GM12878 (cell line): ENCODE measurements around the gene SMURF1. TPM values are rescaled to one million over a fixed set of nuclear protein-coding genes. Genes with fewer than 3 reads are reported as not detected.

Experiments used
- ATAC-seq: fragments of 200-7000 bp; cut with Tn5 transposase; 3 replicates; pipeline ENCODE4 v1.9.1; 2020; ENCODE audit warnings: mild to moderate bottlenecking, moderate library complexity
- BruUV-seq: library from RNA; stranded (reverse); fragments of 400-500 nt; replicated peaks from 2 replicates; lab custom pipeline; 2021; lab: Mats Ljungman, UMichigan
- CTCF ChIA-PET: fragments of 300-600 bp; sonication (Branson Sonifier 250); formaldehyde crosslinking; extraction: SDS; loops from one replicate; lab custom pipeline; 2021; ENCODE audit warnings: inconsistent platforms; lab: Yijun Ruan, JAX
- POLR2A ChIA-PET: fragments of 350-600 bp; formaldehyde crosslinking; extraction: SDS; loops from one replicate; lab custom pipeline; 2021; ENCODE audit warnings: inconsistent platforms; lab: Charles Lee
- RAD21 ChIA-PET: fragments of 300-600 bp; sonication (Branson Sonifier 250); formaldehyde crosslinking; loops from one replicate; lab custom pipeline; 2023; ENCODE audit warnings: antibody characterized with exemption; ENCODE audit not compliant: unreplicated experiment; lab: Charles Lee
- SMC1A ChIA-PET: fragments of 300-600 bp; sonication (Branson Sonifier 250); formaldehyde crosslinking; loops from one replicate; lab custom pipeline; 2023; ENCODE audit not compliant: unreplicated experiment, uncharacterized antibody; lab: Charles Lee
- DNase-seq: peaks from one replicate; pipeline ENCODE4 v3.0.0-alpha.2; 2011; ENCODE audit warnings: low read depth, low spot score
- FAIRE-seq: peaks from 3 replicates; lab custom pipeline; 2011; peaks lifted over from hg19 to GRCh38; lab: Jason Lieb, UNC
- H2AFZ ChIP-seq: 2 replicates; pipeline ENCODE4 v1.6.0; 2011; ENCODE audit warnings: low read depth, low read length, control low read depth; ENCODE audit not compliant: control insufficient read depth
- H3K27ac ChIP-seq: 2 replicates; pipeline ENCODE4 v1.5.1; 2011; ENCODE audit warnings: control low read depth; ENCODE audit not compliant: control insufficient read depth, insufficient read depth
- H3K27me3 ChIP-seq, 2 experiments: replicated peaks in 1 of 2; 2 replicates each; pipeline versions ENCODE4 v1.6.0 to v1.6.1; 2011; ENCODE audit warnings: low read length in 1 of 2; ENCODE audit not compliant: control insufficient read depth in 2 of 2, insufficient read depth in 2 of 2
- H3K36me3 ChIP-seq, 2 experiments: 2 replicates each; pipeline ENCODE4 v1.5.1; 2011; ENCODE audit warnings: low read length in 1 of 2; ENCODE audit not compliant: control insufficient read depth in 2 of 2, insufficient read depth in 2 of 2
- H3K4me1 ChIP-seq: 2 replicates; pipeline ENCODE4 v1.6.1; 2011; ENCODE audit warnings: mild to moderate bottlenecking, low read length, moderate library complexity, mixed read lengths; ENCODE audit not compliant: control insufficient read depth, insufficient read depth
- H3K4me2 ChIP-seq: 2 replicates; pipeline ENCODE4 v1.6.0; 2011; ENCODE audit warnings: control low read depth; ENCODE audit not compliant: control insufficient read depth, insufficient read depth
- H3K4me3 ChIP-seq: fragments of 200-600 bp; sonication (generic); 2 replicates; pipeline ENCODE4 v1.5.1; 2016
- H3K79me2 ChIP-seq: 2 replicates; pipeline ENCODE4 v1.6.0; 2011; ENCODE audit warnings: low read length; ENCODE audit not compliant: control insufficient read depth, insufficient read depth
- H3K9ac ChIP-seq: 2 replicates; pipeline ENCODE4 v1.8.0; 2011; ENCODE audit warnings: low read length, control low read depth, mixed read lengths; ENCODE audit not compliant: control insufficient read depth, insufficient read depth
- H3K9me3 ChIP-seq: replicated peaks from 3 replicates; pipeline ENCODE4 v1.5.1; 2011; ENCODE audit warnings: mild to moderate bottlenecking, low read length; ENCODE audit not compliant: control insufficient read depth, insufficient read depth
- H4K20me1 ChIP-seq: 2 replicates; pipeline ENCODE4 v1.6.0; 2011; ENCODE audit not compliant: control insufficient read depth, insufficient read depth
- BCLAF1 ChIP-seq: fragments of 450-650 bp; IDR thresholded peaks from 2 replicates; pipeline ENCODE4 v1.6.1; 2017; ENCODE audit warnings: antibody characterized with exemption, mild to moderate bottlenecking, moderate library complexity
- FOS ChIP-seq: IDR thresholded peaks from 3 replicates; pipeline ENCODE4 v1.6.1; 2011; ENCODE audit warnings: borderline replicate concordance; ENCODE audit not compliant: insufficient read length; ENCODE audit errors: extremely low read depth
- FOXK2 ChIP-seq: fragments of 450-650 bp; IDR thresholded peaks from 2 replicates; pipeline ENCODE4 v1.6.1; 2017; ENCODE audit warnings: mild to moderate bottlenecking, moderate library complexity
- RCOR1 ChIP-seq: conservative IDR thresholded peaks from 2 replicates; pipeline ENCODE4 v1.6.1; 2012; ENCODE audit warnings: low read depth, low read length, improper control_type of control experiment
- USF1 ChIP-seq: IDR thresholded peaks from 2 replicates; pipeline ENCODE4 v1.6.1; 2011; ENCODE audit warnings: borderline replicate concordance, low read depth, mild to moderate bottlenecking, moderate library complexity, mixed read lengths, low read length; ENCODE audit not compliant: insufficient read depth; ENCODE audit errors: extremely low read length
- ZNF622 ChIP-seq: fragments of 450-650 bp; IDR thresholded peaks from 2 replicates; pipeline ENCODE4 v1.6.1; 2017; ENCODE audit warnings: mild to moderate bottlenecking, inconsistent platforms
- WGBS: methylation state at CpG from one replicate; pipeline ENCODE4 v1.1.6; 2016; ENCODE audit warnings: low lambda C conversion rate; ENCODE audit not compliant: insufficient replicate concordance, insufficient coverage; ENCODE audit errors: missing lambda C conversion rate; 5-methylcytosine and 5-hydroxymethylcytosine counted together
- in situ Hi-C: fragments of 300-500 bp; cut with MboI; formaldehyde crosslinking; loops from 9 replicates; pipeline ENCODE4 v1.14.3; 2018; ENCODE audit warnings: mixed read lengths
- intact Hi-C: fragments of 100-400 bp; cut with micrococcal nuclease; formaldehyde crosslinking; loops from one replicate; pipeline ENCODE4 v1.14.2; 2022; ENCODE audit not compliant: unreplicated experiment
- polyA plus RNA-seq, 11 experiments: library from polyadenylated mRNA; depleted of rRNA in 4 of 11; unstranded in 6 of 11; stranded (reverse) in 5 of 11; fragments of >200 nt; fragmentation: Nextera tagmentation in 4 of 11; fragmentation: Illumina TruSeq in 1 of 11; extraction: Ambion mirVana in 4 of 11; extraction: Trizol in 1 of 11; gene quantifications; 1 replicate in 1 of 11; 2 replicates in 10 of 11; pipeline versions ENCODE4 v1.2.1 to v1.2.3, GENCODE V29; 2011 to 2016; ENCODE audit warnings: inconsistent platforms in 2 of 11, missing spikeins in 2 of 11, low read depth in 1 of 11
- total RNA-seq, 4 experiments: library from RNA; depleted of rRNA in 3 of 4; stranded (reverse); fragments of >200 nt in 3 of 4; fragmentation: Illumina TruSeq in 1 of 4; extraction: Trizol in 1 of 4; gene quantifications; 2 replicates each; pipeline versions ENCODE4 v1.2.1 to v1.2.3, GENCODE V29; 2013 to 2021
- TF ChIP-seq, protein P1 (sequence below), 3 experiments: IDR thresholded peaks in 2 of 3; conservative IDR thresholded peaks in 1 of 3; 2 replicates each; pipeline ENCODE4 v1.5.1; 2011; ENCODE audit warnings: low read depth in 3 of 3, low read length in 3 of 3, mild to moderate bottlenecking in 3 of 3, control low read depth in 2 of 3, moderate library complexity in 2 of 3, inconsistent platforms in 1 of 3, mixed read lengths in 1 of 3; ENCODE audit not compliant: control insufficient read depth in 2 of 3, insufficient read depth in 1 of 3; ENCODE audit errors: extremely low read depth in 1 of 3

The SMURF1 gene
- total and polyA plus RNA-seq, 10 of the 15 experiments (the other 5 are each of a cell fraction or from before 2014, with no cell fraction given): 0.76 to 14.0 (median 7.9) TPM

- no TSS peak for BruUV-seq
- Histone ChIP-seq H2AFZ (no peak overlapping the region), H3K9ac (no peak overlapping the region), H3K4me2 (no peak overlapping the region), H3K27ac (no peak overlapping the region), H3K4me1 (no peaks in the 10 kb centered on the region), H3K36me3 (no peaks in the 10 kb centered on the region), H3K9me3 (no peaks in the 10 kb centered on the region), H3K4me3 (no peak overlapping the region), H4K20me1 (no peaks in the 10 kb centered on the region), H3K79me2 (no peaks in the 10 kb centered on the region; the same call in 1 of the 2 replicates), H3K27me3 (no peaks in the 10 kb centered on the region)
- ChIA-PET RAD21 (no interaction called here), CTCF (no interaction called here), POLR2A (no interaction called here), SMC1A (no interaction called here)
- DNase-seq: no peak
- 100% methylated on average over 3 of the region's 3 CpGs for WGBS
- in situ Hi-C loops: no loop called here
- intact Hi-C loops: no loop called here
- TF ChIP-seq ZNF622 (no peak), BCLAF1 (no peak)
- ATAC-seq: no peak
- FAIRE-seq: no peak
Observed at GRCh38 chr7:99083733-99084132, 60.2 kb downstream of the SMURF1 start.

- WGBS: 92% methylated on average over 2 of the region's 2 CpGs
- Histone ChIP-seq H3K9ac (no peak overlapping the region), H2AFZ (no peak overlapping the region), H3K36me3 (no peaks in the 10 kb centered on the region), H3K27ac (no peak overlapping the region), H3K9me3 (no peaks in the 10 kb centered on the region), H3K4me3 (no peak overlapping the region), H3K79me2 (no peaks in the 10 kb centered on the region; the same call in 1 of the 2 replicates), H3K27me3 (no peaks in the 10 kb centered on the region), H4K20me1 (no peaks in the 10 kb centered on the region), H3K4me1 (no peaks in the 10 kb centered on the region), H3K4me2 (no peak overlapping the region)
- no peak for TF ChIP-seq FOXK2
- no peak for TF ChIP-seq FOS
- no peak for TF ChIP-seq USF1
- TF ChIP-seq RCOR1: no peak
- TF ChIP-seq, protein P1, sequence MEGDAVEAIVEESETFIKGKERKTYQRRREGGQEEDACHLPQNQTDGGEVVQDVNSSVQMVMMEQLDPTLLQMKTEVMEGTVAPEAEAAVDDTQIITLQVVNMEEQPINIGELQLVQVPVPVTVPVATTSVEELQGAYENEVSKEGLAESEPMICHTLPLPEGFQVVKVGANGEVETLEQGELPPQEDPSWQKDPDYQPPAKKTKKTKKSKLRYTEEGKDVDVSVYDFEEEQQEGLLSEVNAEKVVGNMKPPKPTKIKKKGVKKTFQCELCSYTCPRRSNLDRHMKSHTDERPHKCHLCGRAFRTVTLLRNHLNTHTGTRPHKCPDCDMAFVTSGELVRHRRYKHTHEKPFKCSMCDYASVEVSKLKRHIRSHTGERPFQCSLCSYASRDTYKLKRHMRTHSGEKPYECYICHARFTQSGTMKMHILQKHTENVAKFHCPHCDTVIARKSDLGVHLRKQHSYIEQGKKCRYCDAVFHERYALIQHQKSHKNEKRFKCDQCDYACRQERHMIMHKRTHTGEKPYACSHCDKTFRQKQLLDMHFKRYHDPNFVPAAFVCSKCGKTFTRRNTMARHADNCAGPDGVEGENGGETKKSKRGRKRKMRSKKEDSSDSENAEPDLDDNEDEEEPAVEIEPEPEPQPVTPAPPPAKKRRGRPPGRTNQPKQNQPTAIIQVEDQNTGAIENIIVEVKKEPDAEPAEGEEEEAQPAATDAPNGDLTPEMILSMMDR (IDR thresholded peaks at IDR 0.05 in 2 of 3, conservative IDR thresholded peaks at IDR 0.05 in 1 of 3; ENCODE audit: control insufficient read depth in 2 of 3, extremely low read depth in 1 of 3, insufficient read depth in 1 of 3, low read depth in 3 of 3, low read length in 3 of 3): no peak
- RAD21 ChIA-PET: interaction anchor here (0.6 kb wide), 1 partner anchor 60 kb away, joined by 3 read pairs; no protein-coding TSS in a partner anchor
- FAIRE-seq (no peak), DNase-seq (no peak), ATAC-seq (no peak)
- no TSS peak for BruUV-seq
- CTCF ChIA-PET: no interaction called here
- intact Hi-C loops: no loop called here
- POLR2A ChIA-PET: no interaction called here
- in situ Hi-C loops: no loop called here
- SMC1A ChIA-PET: interaction anchor here (1.1 kb wide), 1 partner anchor 11 kb away, joined by 3 read pairs; no protein-coding TSS in a partner anchor
Observed at GRCh38 chr7:99083068-99083651, 60.7 kb downstream of the SMURF1 start.
